GM18868 (cell line): ENCODE data around the gene ZNF146.
"Not testable (repeated sequence)": the region's sequence is repeated elsewhere in the genome, so short reads cannot be mapped to it uniquely, and the experiment has no call there.

Experiments
- ATAC-seq: cut with Tn5 transposase; IDR thresholded peaks from one replicate; pipeline ENCODE4 v1.9.1; 2021; ENCODE audit warnings: mild to moderate bottlenecking, moderate library complexity; ENCODE audit not compliant: unreplicated experiment

The ZNF146 gene

DNA sequence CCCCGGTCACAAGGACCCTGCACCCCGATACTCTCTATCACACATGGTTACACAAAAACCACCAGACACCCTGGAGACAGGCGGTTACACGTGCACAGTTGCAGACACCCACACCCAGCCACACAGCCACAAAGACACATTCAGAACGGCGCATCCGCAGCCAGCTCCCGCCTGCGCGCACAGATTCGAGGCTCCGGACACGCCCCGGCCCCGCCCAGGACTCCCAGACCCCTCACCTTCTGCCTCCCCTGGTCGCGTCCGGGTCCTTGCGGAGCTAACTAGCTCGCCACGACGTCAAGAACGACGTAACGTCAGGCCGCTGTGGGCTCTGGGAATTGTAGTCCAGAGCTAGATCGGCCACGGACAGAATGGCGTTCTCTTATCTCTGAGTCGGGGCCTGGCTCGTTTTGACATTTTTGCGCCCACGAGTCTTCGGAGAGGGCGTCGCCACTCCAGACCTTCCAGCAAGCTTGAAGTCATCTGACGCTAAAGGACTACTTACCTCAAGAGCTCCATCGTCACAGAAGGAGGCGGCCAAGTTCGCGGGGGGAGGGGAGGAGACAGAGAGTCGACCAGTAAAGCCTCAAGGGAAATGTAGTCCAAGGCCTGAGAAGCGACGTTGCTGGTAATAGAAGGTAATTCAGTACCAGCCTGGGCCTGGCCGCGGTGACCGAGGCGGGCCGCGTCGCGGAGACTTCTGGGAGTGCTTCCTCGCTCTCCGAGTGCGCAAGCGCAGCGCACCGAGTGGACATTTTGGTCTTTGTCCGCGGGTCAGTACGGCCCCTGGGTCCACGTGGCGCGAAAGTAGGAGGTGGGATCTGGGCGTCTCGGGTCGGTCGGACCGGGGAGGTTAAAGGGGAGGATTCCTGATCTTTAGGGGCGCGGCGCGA, at the start of gene ZNF146, which contains the start of gene ZNF565:
TSS of gene ZNF146 (plus strand) at position 721 of the 890 bp plus-strand sequence. CDS start 21,335 bp downstream, outside the sequence.
TSS of gene ZNF565 (minus strand) at position 280 of the 890 bp plus-strand sequence. CDS start 12,680 bp downstream, outside the sequence.
- peak; percentile 90 for ATAC-seq

DNA sequence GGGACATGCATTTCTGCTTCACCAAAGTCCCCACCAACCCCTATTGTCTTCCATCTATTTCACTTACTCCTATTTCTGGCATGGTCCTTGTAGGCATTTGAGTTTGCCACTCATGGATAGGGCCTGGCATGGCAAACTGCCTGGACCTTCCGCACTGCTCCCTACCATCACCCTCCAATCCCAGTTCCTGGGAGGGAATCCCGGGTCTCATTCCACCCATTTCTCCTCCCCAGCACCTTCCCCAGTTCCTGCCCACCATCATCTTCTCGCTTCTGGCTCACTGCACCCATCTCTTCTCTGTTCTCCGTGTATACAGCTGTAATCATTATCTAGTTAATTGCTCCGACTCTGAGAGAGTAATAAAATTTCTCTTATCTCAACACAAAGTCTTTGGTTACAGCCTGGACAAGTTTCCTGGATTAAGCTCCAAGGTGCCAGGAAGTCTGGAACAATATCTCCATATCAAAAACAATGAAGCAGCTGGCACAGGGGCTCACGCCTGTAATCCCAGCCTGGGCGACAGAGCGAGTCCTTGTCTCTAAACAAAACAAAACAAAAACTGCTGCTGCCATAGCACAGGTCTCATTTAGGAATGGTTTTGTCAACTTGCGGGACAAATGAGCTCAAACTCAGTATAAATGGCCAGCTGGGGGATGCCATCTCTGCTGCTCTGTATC, 45.7 kb upstream of the ZNF146 start:
- no peak for ATAC-seq

- no peak for ATAC-seq
Observed at GRCh38 chr19:36172852-36173251, 42.1 kb upstream of the ZNF146 start.

DNA sequence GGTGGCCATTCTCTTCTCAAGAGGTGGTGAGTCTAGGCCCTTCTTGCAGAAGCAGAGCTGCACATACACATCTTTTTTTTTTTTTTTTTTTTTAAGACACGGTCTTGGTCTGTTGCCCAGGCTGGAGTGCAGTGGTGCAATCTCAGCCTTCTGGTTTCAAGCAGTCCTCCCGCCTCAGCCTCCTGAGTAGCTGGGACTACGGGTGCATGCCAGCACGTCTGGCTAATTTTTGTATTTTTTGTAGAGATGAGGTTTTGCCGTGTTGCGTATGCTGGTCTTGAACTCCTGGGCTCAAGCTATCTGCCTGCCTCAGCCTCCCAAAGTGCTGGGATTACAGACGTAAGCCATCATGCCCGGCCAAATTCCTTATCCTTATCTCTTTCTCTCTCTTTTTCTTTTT, 41.1 kb upstream of the ZNF146 start:
- not testable (repeated sequence) for ATAC-seq

- ATAC-seq: not testable (repeated sequence)
Observed at GRCh38 chr19:36179077-36179476, 35.8 kb upstream of the ZNF146 start.

DNA sequence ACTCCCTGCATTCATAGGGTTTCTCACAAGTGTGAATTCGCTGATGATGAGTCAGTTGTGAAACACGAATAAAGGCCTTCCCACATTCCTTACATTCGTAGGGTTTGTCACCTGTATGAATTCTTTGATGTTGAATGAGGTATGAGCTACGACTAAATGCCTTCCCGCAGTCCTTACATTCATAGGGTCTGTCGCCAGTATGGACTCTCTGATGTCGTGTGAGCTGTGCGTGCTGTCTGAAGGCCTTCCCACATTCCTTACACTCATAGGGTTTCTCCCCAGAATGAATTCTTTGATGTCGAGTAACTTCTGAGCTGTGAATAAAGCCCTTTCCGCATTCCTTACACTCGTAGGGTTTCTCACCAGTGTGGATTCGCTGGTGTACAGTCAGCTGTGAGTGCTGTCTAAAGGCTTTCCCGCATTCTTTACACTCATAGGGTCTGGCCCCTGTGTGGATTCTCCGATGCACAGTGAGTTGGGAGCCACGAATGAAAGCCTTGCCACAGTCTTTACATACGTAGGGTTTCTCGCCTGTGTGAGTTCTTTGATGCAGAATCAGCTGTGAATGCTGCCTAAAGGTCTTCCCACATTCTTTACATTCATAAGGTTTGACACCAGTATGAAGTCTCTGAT, 32.2 kb upstream of the ZNF146 start:
- no peak for ATAC-seq

GRCh38 chr19:36183245-36183628, 31.7 kb upstream of the ZNF146 start:
- ATAC-seq: no peak

DNA sequence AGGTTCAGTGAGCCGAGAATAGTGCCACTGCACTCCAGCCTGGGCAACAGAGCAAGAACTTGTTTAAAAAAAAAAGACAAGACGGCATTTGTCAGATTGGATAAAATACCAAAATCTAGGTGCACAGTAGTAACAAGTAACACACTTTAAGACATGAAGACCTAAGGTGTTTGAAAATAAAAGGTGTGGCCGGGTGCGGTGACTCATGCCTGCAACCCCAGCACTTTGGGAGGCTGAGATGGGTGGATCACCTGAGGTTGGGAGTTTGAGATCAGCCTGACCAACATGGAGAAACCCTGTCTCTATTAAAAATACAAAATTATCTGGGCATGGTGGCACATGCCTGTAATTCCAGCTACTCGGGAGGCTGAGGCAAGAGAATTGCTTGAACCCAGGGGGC, 28.2 kb upstream of the ZNF146 start:
- not testable (repeated sequence) for ATAC-seq

- no peak for ATAC-seq
Observed at GRCh38 chr19:36196249-36196648, 18.7 kb upstream of the ZNF146 start.

- no peak for ATAC-seq
Observed at GRCh38 chr19:36198119-36198518, 16.8 kb upstream of the ZNF146 start.

GRCh38 chr19:36201684-36202083, 13.2 kb upstream of the ZNF146 start:
- no peak for ATAC-seq

GRCh38 chr19:36203293-36203692, 11.6 kb upstream of the ZNF146 start:
- ATAC-seq: no peak

DNA sequence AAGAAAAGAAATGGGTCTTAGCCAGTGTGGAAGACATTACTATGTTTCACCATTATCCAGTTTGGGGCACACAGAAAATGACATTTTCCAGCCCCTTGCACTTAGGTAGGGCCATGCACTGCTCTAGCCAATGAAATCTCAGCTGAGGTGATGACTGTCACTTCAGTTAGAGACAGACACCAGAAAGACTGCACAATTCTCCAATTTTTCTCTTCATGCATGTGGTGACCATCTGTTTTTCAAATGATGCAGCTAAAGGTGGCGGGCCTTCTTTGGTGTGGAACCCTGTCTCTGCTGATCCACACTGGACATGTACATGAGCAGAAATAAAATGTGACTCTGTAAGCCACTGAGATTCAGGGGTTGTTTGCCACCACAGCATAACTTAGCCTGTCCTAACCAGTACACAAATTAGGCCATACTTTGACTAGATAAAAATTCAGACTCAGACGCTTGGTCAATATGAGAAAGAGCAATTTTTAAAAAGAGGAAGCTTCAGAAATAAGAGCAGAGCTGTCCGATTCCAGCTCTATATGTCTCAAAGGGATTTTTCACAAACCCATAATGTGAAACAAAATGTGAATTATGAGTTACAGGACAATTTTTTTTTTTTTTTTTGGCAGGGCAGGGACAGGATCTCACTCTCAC, 7.2 kb upstream of the ZNF146 start:
- peak; percentile 86 for ATAC-seq

DNA sequence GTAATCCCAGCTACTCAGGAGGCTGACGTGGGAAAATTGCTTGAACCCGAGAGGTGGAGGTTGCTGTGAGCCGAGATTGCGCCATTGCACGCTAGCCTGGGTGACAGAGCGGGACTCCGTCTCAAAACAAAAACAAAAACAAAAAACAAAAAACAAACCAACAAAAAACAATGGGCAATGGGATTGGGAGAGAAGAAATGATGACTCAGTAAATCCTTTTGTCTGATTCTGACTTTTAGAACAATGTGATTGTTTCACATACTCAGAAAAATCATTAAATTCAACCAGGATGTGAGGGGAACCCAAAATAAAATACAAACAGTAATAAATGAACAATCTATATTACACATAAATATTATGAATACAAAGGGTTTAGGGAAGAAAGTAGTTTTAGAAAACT, 5.5 kb upstream of the ZNF146 start:
- no peak for ATAC-seq

DNA sequence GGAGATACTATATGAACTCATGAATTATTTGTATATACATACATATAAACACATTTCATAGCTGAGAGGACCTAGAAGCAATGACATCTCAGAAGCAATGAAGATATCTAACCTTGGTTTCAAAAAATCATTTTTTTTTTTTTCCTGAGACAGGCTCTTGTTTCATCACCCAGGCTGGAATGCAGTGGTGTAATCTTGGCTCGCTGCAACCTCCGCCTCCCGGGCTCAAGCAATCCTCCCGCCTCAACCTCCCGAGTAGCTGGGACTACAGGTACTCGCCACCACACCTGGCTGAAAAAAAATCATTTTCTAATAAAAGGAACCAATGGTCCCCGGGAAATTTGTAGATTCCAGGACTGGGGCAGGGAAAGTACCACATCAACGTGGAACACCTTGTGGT, 4.4 kb upstream of the ZNF146 start:
- no peak for ATAC-seq

DNA sequence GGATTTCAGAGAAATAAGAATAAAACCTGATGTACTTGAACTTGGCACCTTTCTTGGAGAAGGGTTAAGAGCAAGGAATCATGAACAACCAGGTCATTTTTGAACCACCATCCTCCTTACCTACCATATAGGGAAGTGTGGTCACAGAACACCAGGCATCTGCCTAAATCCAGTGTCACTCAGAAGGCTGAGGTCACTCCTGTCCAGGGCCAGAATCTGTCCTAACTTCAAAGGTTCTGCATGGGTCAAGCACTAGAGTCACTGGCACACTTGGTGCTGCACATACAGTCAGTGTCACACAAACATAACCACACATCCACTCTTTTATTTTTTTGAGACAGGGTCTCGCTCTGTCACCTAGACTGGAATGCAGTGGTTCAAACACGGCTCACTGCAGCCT, 2.0 kb upstream of the ZNF146 start:
- no peak for ATAC-seq

GRCh38 chr19:36215276-36216123, 594 bp downstream of the ZNF146 start:
- ATAC-seq: no peak

- ATAC-seq: no peak
Observed at GRCh38 chr19:36221474-36221873, 6.6 kb downstream of the ZNF146 start.

GRCh38 chr19:36222503-36222902, 7.6 kb downstream of the ZNF146 start:
- no peak for ATAC-seq

DNA sequence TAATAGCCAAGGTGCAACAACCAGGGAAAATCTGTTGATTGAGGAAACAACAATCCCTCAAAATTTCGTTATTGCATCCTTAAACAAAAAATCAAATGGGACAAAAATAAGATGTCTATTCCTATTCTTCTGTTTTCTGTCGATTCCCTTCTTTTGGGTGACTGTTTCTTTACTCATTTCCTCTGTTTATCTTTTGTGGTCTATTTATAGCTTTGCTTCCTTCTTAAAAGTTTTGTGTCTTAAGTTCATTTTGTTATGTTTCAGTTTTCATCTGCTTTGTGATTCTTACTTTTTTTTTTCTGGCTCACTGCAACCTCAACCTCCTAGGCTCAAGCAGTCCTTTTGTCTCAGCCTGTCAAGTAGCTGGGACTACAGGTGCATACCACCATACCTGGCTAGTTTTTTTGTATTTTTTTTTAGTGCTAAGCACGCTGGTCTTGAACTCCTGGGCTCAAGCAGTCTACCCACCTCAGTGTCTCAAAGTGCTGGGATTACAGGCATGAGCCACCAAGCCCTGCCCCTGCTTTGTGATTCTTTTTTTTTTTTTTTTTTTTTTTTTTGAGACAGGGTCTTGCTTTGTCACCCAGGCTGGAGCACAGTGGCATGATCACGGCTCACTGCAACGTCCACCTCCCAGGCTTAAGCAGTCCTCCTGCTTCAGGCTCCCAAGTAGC, 10.4 kb downstream of the ZNF146 start:
- ATAC-seq: no peak
